ENCODE measurements around the gene MARK3. TPM values are rescaled to one million over a fixed set of nuclear protein-coding genes. Genes with fewer than 3 reads are reported as not detected.

The MARK3 gene
- total and polyA plus RNA-seq, 2 donors (not counting 1 experiment from before 2014, with no cell fraction given) = 73.0 to 142 TPM

DNA sequence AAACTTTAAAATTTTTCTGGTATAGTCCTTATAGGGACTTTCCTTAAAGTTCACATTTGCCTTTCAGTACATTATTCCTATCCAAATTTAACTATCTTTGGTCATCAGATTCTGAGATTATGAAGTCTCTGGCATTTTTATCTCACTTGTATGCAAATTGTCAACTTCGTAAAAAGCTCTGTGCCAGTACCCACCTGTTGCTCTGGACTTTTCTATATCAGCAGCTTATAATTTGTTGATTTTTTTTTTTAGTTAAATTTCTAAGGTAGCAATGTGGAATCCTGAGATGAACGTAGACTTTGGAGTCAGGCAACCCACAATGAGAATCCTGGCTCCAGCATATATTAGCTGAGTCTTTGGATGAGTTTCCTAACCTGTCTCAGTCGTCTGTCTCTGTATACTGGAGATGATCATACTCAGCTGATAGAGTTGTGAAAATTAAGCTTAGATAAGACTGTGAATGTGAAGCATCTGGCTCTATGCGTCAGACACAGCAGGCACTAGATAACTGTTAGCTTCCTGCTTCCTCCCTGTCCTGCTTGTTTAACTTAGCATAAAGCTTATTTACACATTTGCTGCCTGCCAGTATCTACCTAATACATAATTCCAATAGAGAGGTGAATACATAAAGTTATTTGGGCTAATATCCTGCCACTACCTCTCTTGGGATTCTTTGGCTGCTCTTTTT lies 59.8 kb downstream of the MARK3 start:
- 80% methylated on average over 1 of the region's 4 CpGs for WGBS (ENCODE audit: insufficient coverage)
- H4K20me1 ChIP-seq (ENCODE audit: control insufficient read depth, insufficient read depth, low read length, poor library complexity, severe bottlenecking) = peaks cover 46% of the 10 kb centered on the region
- no peak overlapping the region for H3K9ac ChIP-seq (ENCODE audit: low read length)
- no peak overlapping the region for H3K27ac ChIP-seq (ENCODE audit: low read length in 2 of 2)
- H3K36me3 ChIP-seq (replicated peaks in 1 of 2; ENCODE audit: control extremely low read depth in 1 of 2, control insufficient read depth in 1 of 2, extremely low read depth in 1 of 2, insufficient read depth in 2 of 2, low read length in 1 of 2) = peaks cover 0 to 14% of the 10 kb centered on the region in 2 experiments
- H3K4me2 ChIP-seq (replicated peaks; ENCODE audit: low read depth, low read length, poor library complexity, severe bottlenecking) = no peak overlapping the region
- H3K27me3 Mint-ChIP-seq = no peaks in the 10 kb centered on the region
- DNase-seq (no peak), ATAC-seq (ENCODE audit: low read depth) (no peak)
- H3K79me2 ChIP-seq (ENCODE audit: control insufficient read depth, insufficient read depth, low read length) = peaks cover 79% of the 10 kb centered on the region
- no peak overlapping the region for H2AFZ ChIP-seq (ENCODE audit: insufficient read depth, low read depth, low read length, poor library complexity, severe bottlenecking)
- no peaks in the 10 kb centered on the region for H3K27me3 ChIP-seq (replicated peaks in 1 of 4; ENCODE audit: control extremely low read depth in 1 of 4, control insufficient read depth in 3 of 4, insufficient read depth in 4 of 4, low read length in 3 of 4)
- TF ChIP-seq EZH2 (IDR thresholded peaks at IDR 0.05; ENCODE audit: borderline replicate concordance, insufficient read depth, low read depth, low read length, poor library complexity, severe bottlenecking) = no peak
- TF ChIP-seq, protein P1, sequence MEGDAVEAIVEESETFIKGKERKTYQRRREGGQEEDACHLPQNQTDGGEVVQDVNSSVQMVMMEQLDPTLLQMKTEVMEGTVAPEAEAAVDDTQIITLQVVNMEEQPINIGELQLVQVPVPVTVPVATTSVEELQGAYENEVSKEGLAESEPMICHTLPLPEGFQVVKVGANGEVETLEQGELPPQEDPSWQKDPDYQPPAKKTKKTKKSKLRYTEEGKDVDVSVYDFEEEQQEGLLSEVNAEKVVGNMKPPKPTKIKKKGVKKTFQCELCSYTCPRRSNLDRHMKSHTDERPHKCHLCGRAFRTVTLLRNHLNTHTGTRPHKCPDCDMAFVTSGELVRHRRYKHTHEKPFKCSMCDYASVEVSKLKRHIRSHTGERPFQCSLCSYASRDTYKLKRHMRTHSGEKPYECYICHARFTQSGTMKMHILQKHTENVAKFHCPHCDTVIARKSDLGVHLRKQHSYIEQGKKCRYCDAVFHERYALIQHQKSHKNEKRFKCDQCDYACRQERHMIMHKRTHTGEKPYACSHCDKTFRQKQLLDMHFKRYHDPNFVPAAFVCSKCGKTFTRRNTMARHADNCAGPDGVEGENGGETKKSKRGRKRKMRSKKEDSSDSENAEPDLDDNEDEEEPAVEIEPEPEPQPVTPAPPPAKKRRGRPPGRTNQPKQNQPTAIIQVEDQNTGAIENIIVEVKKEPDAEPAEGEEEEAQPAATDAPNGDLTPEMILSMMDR (IDR thresholded peaks at IDR 0.05) = no peak
- peaks cover 0 to 8% of the 10 kb centered on the region in 2 donors for H3K4me1 ChIP-seq (ENCODE audit: control insufficient read depth in 2 of 2, insufficient read depth in 2 of 2, low read length in 2 of 2)
- no peak overlapping the region for H3K4me3 ChIP-seq (ENCODE audit: control extremely low read depth in 1 of 5, extremely low read depth in 1 of 5, insufficient read depth in 1 of 5, low read depth in 2 of 5, low read length in 4 of 5)
- no peaks in the 10 kb centered on the region for H3K9me3 ChIP-seq (ENCODE audit: control extremely low read depth in 1 of 3, control insufficient read depth in 2 of 3, insufficient read depth in 1 of 3, low read length in 2 of 3)
- H3K9me3 Mint-ChIP-seq (ENCODE audit: insufficient read depth) = no peaks in the 10 kb centered on the region
- POLR2A ChIA-PET = no interaction called here
- intact Hi-C loops (cut with micrococcal nuclease) = no loop called here
- H3K4me1 Mint-ChIP-seq = peaks cover 47% of the 10 kb centered on the region
- no peak overlapping the region for H3K4me3 Mint-ChIP-seq
- CTCF ChIA-PET = interaction anchor here (0.8 kb wide), 1 partner anchor 36 kb away, joined by 7 read pairs; no protein-coding TSS in a partner anchor
- H3K27ac Mint-ChIP-seq = no peak overlapping the region

GRCh38 chr14:103445806-103446205 lies 60.6 kb downstream of the MARK3 start:
- peaks cover 0 to 8% of the 10 kb centered on the region in 2 donors for H3K4me1 ChIP-seq (ENCODE audit: control insufficient read depth in 2 of 2, insufficient read depth in 2 of 2, low read length in 2 of 2)
- Mint-ChIP-seq H3K4me3 (no peak overlapping the region), H3K4me1 (peaks cover 47% of the 10 kb centered on the region), H3K27me3 (no peaks in the 10 kb centered on the region), H3K9me3 (ENCODE audit: insufficient read depth) (no peaks in the 10 kb centered on the region), H3K27ac (no peak overlapping the region)
- peaks cover 73% of the 10 kb centered on the region for H3K79me2 ChIP-seq (ENCODE audit: control insufficient read depth, insufficient read depth, low read length)
- H3K27ac ChIP-seq (ENCODE audit: low read length in 2 of 2) = no peak overlapping the region
- H3K4me3 ChIP-seq (ENCODE audit: control extremely low read depth in 1 of 5, extremely low read depth in 1 of 5, insufficient read depth in 1 of 5, low read depth in 2 of 5, low read length in 4 of 5) = no peak overlapping the region
- DNase-seq (no peak), ATAC-seq (ENCODE audit: low read depth) (no peak)
- peaks cover 46% of the 10 kb centered on the region for H4K20me1 ChIP-seq (ENCODE audit: control insufficient read depth, insufficient read depth, low read length, poor library complexity, severe bottlenecking)
- intact Hi-C loops (cut with micrococcal nuclease) = no loop called here
- ChIA-PET CTCF (interaction anchor here (2.8 kb wide), 1 partner anchor 55 kb away, joined by 8 read pairs; no protein-coding TSS in a partner anchor), POLR2A (no interaction called here)
- H3K36me3 ChIP-seq (replicated peaks in 1 of 2; ENCODE audit: control extremely low read depth in 1 of 2, control insufficient read depth in 1 of 2, extremely low read depth in 1 of 2, insufficient read depth in 2 of 2, low read length in 1 of 2) = peaks cover 0 to 11% of the 10 kb centered on the region in 2 experiments
- WGBS (ENCODE audit: insufficient coverage) = 82% methylated on average over 2 of the region's 3 CpGs
- no peak overlapping the region for H2AFZ ChIP-seq (ENCODE audit: insufficient read depth, low read depth, low read length, poor library complexity, severe bottlenecking)
- H3K9ac ChIP-seq (ENCODE audit: low read length) = no peak overlapping the region
- H3K4me2 ChIP-seq (replicated peaks; ENCODE audit: low read depth, low read length, poor library complexity, severe bottlenecking) = no peak overlapping the region
- no peaks in the 10 kb centered on the region for H3K9me3 ChIP-seq (ENCODE audit: control extremely low read depth in 1 of 3, control insufficient read depth in 2 of 3, insufficient read depth in 1 of 3, low read length in 2 of 3)
- TF ChIP-seq EZH2 (IDR thresholded peaks at IDR 0.05; ENCODE audit: borderline replicate concordance, insufficient read depth, low read depth, low read length, poor library complexity, severe bottlenecking) = no peak
- TF ChIP-seq, protein P1 (IDR thresholded peaks at IDR 0.05) = no peak
- H3K27me3 ChIP-seq (replicated peaks in 1 of 4; ENCODE audit: control extremely low read depth in 1 of 4, control insufficient read depth in 3 of 4, insufficient read depth in 4 of 4, low read length in 3 of 4) = no peaks in the 10 kb centered on the region

All from B cell (primary cell).